ENCODE measurements around the gene ADGRG3.

DNA sequence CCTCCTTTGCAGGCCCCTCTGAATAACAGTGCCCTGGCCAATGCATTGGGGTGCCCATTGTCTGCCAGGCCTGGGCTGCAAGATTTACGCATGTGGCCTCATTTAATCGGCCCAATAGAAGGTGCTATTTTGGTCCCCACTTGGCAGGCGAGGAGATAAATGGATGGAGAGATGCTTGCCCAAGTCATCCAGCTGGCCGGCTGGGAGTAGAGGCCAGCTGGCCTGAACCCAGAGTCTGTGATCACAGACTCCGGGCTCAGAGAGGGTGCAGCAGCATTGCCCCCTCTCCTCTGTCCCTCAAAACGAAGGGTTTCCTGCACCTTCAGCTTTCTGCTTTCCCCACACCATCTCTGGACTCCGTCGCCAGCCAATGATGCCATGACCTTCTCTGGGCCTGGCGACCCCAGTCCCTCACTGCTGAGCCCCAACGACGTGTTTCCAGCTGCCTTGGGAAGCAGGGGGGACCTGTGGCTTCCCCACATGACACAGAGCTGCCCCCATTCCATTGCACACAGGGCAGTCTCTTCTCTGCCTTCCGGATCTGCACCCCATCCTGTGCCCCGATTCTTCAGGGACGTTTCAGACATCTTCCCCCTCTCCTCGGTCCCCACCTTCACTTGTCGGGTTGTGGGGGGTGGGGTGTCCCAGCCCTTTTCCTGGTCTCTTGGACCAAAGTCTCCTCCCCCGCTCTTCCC, 43.2 kb upstream of the ADGRG3 start:
- TF ChIP-seq, protein P1, sequence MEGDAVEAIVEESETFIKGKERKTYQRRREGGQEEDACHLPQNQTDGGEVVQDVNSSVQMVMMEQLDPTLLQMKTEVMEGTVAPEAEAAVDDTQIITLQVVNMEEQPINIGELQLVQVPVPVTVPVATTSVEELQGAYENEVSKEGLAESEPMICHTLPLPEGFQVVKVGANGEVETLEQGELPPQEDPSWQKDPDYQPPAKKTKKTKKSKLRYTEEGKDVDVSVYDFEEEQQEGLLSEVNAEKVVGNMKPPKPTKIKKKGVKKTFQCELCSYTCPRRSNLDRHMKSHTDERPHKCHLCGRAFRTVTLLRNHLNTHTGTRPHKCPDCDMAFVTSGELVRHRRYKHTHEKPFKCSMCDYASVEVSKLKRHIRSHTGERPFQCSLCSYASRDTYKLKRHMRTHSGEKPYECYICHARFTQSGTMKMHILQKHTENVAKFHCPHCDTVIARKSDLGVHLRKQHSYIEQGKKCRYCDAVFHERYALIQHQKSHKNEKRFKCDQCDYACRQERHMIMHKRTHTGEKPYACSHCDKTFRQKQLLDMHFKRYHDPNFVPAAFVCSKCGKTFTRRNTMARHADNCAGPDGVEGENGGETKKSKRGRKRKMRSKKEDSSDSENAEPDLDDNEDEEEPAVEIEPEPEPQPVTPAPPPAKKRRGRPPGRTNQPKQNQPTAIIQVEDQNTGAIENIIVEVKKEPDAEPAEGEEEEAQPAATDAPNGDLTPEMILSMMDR (IDR thresholded peaks at IDR 0.05) = no peak
- no peak for TF ChIP-seq ZFX (IDR thresholded peaks at IDR 0.05; ENCODE audit: borderline replicate concordance)
